Ovary (tissue), 9 donors: ENCODE results near the gene GNG7. TPM values are rescaled to one million over a fixed set of nuclear protein-coding genes. Genes with fewer than 3 reads are reported as not detected.

Experiments
- DNase-seq, 5 donors: peaks; one replicate each; pipeline ENCODE4 v3.0.0-alpha.2; 2019 to 2020
- H3K27ac ChIP-seq, 2 donors: fragments of 200-600 bp; one replicate each; pipeline versions ENCODE4 v1.5.1 to v1.8.0; 2019 to 2022
- H3K27me3 ChIP-seq: fragments of 200-600 bp; one replicate; pipeline ENCODE4 v1.8.0; 2022
- H3K36me3 ChIP-seq: fragments of 200-600 bp; sonication (generic); one replicate; pipeline ENCODE4 v1.5.1; 2019
- H3K4me1 ChIP-seq: one replicate; pipeline ENCODE4 v1.8.1; 2013; ENCODE audit warnings: mild to moderate bottlenecking, moderate library complexity; ENCODE audit not compliant: insufficient read depth
- H3K4me3 ChIP-seq: fragments of 200-600 bp; sonication (generic); one replicate; pipeline ENCODE4 v1.5.1; 2017
- H3K9me3 ChIP-seq, 2 donors: fragments of 200-600 bp in 1 of 2; sonication (generic) in 1 of 2; one replicate each; pipeline versions ENCODE4 v1.5.1 to v1.8.1; 2013 to 2019; ENCODE audit warnings: mild to moderate bottlenecking in 1 of 2, moderate library complexity in 1 of 2
- EP300 ChIP-seq: sonication (generic); formaldehyde crosslinking; IDR thresholded peaks from one replicate; pipeline ENCODE4 v1.6.1; 2017; ENCODE audit warnings: antibody characterized with exemption
- POLR2A ChIP-seq: fragments of 450-650 bp; IDR thresholded peaks from one replicate; pipeline ENCODE4 v1.6.1; 2017; ENCODE audit warnings: antibody characterized with exemption, mild to moderate bottlenecking, moderate library complexity
- whole genome bisulfite sequencing, 3 donors: extraction: QIAGEN DNeasy Blood & Tissue Kit in 1 of 3; methylation state at CpG; one replicate each; pipeline versions ENCODE4 v1.1.5 to v1.1.7; 2013 to 2017; 5-methylcytosine and 5-hydroxymethylcytosine counted together
- intact Hi-C, 4 donors: fragments of 100-400 bp; cut with DNase I; formaldehyde crosslinking; loops; one replicate each; pipeline versions ENCODE4 v1.11.0 to v1.15.1; 2022 to 2023
- polyA plus RNA-seq, 2 donors: library from polyadenylated mRNA; stranded (reverse); fragments of 200-250 nt in 1 of 2; fragments of 350-450 nt in 1 of 2; fragmentation: Illumina TruSeq in 1 of 2; extraction: RNeasy Lipid Tissue Mini Kit (QIAGEN cat#74804) in 1 of 2; gene quantifications; one replicate each; pipeline ENCODE4 v1.2.3, GENCODE V29; 2013 to 2014
- total RNA-seq, 7 donors: library from RNA; depleted of rRNA in 2 of 7; stranded (reverse); fragments of >200 nt in 2 of 7; fragmentation: NEBNext Ultra II Directional in 3 of 7; extraction: Animal tissue kit (Norgen Biotek cat#: 25700) in 3 of 7; gene quantifications; one replicate each; pipeline versions ENCODE4 v1.1.0 to v1.2.4, GENCODE V29; 2016 to 2023
- TF ChIP-seq, protein P1 (sequence below), 3 donors: fragments of 450-650 bp in 2 of 3; fragments of 200-600 bp in 1 of 3; IDR thresholded peaks; one replicate each; pipeline versions ENCODE4 v1.5.1 to v1.8.0; 2016 to 2022; ENCODE audit warnings: antibody characterized with exemption in 3 of 3, mild to moderate bottlenecking in 1 of 3
- donor health status: DM: no; HTN: no; CAD: no; lungs with moderate emphysema.
- donor health status: DM: no; HTN: no; CAD: no.
- donor health status: Bipolar disorder and iron deficiency.
- donor health status: DM: yes; HTN: yes; CAD: no.
- donor health status: DM: no; HTN: no; CAD: no.
- donor health status: DM: yes; HTN: yes; CAD: no.

GNG7 gene
- total and polyA plus RNA-seq, 9 donors, result 4.1 to 36.3 (median 15.1) TPM

DNA sequence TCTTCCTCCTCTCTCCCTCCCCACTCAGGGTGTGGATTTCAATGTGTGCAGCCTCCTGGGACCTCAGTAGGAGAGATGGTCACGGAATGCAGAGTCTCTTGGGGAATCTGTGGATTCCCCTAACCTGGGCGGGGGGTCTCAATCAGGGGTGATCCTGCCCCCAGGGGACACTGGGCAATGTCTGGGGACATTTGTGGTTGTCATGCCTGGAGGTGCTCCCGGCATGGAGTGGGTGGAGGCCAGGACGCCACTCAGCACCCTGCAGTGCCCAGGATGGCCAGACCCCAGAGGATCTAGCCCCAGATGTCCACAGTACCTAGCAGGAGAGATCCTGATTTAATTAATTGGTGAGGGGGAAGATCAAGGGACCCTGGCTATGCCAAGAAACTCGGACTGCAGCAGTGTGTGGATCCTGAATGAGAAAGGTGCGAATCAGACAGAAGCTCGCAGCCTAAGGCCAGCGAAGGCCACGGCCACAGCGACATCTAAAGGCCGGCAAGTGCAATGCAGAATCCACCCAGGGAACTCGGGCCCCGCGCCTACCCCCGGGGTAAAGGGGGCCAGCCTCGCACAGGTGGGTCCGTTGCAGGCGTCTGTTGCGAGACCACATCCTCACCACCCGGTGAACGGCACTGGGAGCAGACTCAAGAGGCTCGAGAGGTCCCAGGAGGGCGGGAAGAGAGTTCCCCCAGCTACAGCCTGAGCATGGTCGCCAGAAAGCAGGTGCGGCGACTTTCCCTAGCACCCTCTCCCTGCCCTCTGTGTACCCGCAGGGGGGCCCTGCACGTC, 88.8 kb downstream of the GNG7 start:
- Histone ChIP-seq H3K4me1 (no peaks in the 10 kb centered on the region), H3K36me3 (no peaks in the 10 kb centered on the region), H3K4me3 (no peak overlapping the region), H3K27ac (no peak overlapping the region), H3K9me3 (no peaks in the 10 kb centered on the region), H3K27me3 (no peaks in the 10 kb centered on the region)
- intact Hi-C loops, result loop anchor here in 3 of 4 donors (5.0 to 10.0 kb wide), 4 partner anchors 36 to 369 kb away; partner anchors contain the start of genes AMH (in 1 of the 3) and GADD45B (in 1 of the 3)
- peak in 1 of 5 donors; percentile 59 for DNase-seq
- TF ChIP-seq POLR2A (no peak), EP300 (no peak)
- TF ChIP-seq, protein P1, sequence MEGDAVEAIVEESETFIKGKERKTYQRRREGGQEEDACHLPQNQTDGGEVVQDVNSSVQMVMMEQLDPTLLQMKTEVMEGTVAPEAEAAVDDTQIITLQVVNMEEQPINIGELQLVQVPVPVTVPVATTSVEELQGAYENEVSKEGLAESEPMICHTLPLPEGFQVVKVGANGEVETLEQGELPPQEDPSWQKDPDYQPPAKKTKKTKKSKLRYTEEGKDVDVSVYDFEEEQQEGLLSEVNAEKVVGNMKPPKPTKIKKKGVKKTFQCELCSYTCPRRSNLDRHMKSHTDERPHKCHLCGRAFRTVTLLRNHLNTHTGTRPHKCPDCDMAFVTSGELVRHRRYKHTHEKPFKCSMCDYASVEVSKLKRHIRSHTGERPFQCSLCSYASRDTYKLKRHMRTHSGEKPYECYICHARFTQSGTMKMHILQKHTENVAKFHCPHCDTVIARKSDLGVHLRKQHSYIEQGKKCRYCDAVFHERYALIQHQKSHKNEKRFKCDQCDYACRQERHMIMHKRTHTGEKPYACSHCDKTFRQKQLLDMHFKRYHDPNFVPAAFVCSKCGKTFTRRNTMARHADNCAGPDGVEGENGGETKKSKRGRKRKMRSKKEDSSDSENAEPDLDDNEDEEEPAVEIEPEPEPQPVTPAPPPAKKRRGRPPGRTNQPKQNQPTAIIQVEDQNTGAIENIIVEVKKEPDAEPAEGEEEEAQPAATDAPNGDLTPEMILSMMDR (IDR thresholded peaks at IDR 0.05), result peak; percentile 45 to 71 (median 47)
- 22 to 24% (median 22%) methylated on average over 28 of the region's 28 CpGs for WGBS, 3 donors

DNA sequence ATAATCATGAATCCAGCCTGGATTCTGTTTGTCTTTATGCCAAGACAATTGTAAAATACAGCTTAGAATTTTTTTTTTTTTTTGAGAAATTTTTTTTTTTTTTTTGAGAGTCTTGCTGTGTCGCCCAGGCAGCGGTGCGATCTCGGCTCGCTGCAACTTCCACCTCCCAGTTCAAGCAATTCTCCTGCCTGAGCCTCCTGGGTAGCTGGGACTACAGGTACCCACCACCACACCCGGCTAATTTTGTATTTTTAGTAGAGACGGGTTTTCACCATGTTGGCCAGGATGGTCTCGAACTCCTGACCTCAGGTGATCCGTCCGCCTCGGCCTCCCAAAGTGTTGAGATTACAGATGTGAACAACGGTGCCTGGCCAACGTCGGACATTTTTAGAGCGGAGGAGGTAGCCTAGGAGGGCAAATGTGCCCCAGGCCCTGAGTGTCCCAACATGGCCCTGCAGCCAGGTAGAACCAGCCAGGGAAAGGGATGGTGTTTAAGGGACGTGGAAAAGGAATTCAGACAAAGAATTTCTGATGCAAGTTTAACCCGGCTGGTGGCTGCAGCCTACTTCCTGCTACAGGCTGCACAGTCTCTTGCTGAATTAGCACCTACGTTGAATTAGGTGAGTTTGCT, 89.8 kb downstream of the GNG7 start:
- Histone ChIP-seq H3K27ac (no peak overlapping the region), H3K9me3 (no peaks in the 10 kb centered on the region), H3K36me3 (no peaks in the 10 kb centered on the region), H3K27me3 (no peaks in the 10 kb centered on the region), H3K4me1 (no peaks in the 10 kb centered on the region), H3K4me3 (no peak overlapping the region)
- DNase-seq, result no peak
- 82 to 86% (median 85%) methylated on average over 18 of the region's 18 CpGs for WGBS, 3 donors
- TF ChIP-seq EP300 (no peak), POLR2A (no peak)
- intact Hi-C loops, result loop anchor here in 3 of 4 donors (5.0 to 10.0 kb wide), 4 partner anchors 35 to 368 kb away; partner anchors contain the start of genes AMH (in 1 of the 3) and GADD45B (in 1 of the 3)

DNA sequence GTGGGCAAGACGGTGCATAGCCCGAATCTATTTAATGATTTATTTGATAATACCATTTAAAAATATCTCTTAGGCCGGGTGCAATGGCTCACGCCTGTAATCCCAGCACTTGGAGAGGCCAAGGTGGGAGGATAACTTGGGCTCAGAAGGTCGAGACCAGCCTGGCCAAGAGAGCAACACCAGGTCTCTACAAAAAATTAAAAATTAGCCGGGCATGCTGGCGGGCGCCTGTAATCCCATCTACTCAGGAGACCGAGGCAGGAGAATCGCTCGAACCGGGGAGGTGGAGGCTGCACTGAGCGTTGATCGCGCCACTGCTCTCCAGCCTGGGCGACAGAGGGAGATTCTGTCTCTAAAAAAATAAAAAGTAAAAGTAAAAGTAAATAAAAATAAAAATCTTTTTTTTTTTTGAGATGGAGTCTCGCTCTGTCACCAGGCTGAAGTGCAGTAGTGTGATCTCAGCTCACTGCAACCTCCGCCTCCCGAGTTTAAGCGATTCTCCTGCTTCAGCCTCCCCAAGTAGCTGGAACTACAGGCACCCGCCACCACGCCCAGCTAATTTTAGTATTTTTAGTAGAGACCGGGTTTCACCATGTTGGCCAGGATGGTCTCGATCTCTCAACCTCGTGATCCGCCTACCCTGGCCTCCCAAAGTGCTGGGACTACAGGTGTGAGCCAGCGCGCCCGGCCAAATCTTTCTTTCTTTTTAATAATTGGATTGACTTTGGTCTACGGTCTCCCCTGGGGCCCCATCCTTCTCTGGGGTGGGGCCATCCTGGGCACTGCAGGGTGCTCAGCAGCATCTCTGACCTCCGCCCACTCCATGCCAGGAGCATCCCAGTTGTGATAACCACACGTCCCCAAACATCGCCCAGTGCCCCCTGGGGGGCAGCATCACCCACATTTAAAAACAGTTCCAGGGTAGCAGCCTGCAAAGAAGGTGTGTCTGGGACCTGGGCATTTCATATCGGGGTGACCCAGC, 90.7 kb downstream of the GNG7 start:
- no peak for DNase-seq
- no peak overlapping the region for H3K27ac ChIP-seq
- H3K4me3 ChIP-seq, result no peak overlapping the region
- H3K36me3 ChIP-seq, result no peaks in the 10 kb centered on the region
- TF ChIP-seq POLR2A, result no peak
- TF ChIP-seq, protein P1 (IDR thresholded peaks at IDR 0.05), result no peak
- no peak for TF ChIP-seq EP300
- 64 to 70% (median 68%) methylated on average over 34 of the region's 34 CpGs for WGBS, 3 donors
- H3K27me3 ChIP-seq, result no peaks in the 10 kb centered on the region
- H3K9me3 ChIP-seq, result no peaks in the 10 kb centered on the region
- H3K4me1 ChIP-seq, result no peaks in the 10 kb centered on the region
- intact Hi-C loops, result loop anchor here (2.0 to 10.0 kb wide), 5 partner anchors 34 to 367 kb away; partner anchors contain the start of genes AMH (in 1 of the 4) and GADD45B (in 1 of the 4)

DNA sequence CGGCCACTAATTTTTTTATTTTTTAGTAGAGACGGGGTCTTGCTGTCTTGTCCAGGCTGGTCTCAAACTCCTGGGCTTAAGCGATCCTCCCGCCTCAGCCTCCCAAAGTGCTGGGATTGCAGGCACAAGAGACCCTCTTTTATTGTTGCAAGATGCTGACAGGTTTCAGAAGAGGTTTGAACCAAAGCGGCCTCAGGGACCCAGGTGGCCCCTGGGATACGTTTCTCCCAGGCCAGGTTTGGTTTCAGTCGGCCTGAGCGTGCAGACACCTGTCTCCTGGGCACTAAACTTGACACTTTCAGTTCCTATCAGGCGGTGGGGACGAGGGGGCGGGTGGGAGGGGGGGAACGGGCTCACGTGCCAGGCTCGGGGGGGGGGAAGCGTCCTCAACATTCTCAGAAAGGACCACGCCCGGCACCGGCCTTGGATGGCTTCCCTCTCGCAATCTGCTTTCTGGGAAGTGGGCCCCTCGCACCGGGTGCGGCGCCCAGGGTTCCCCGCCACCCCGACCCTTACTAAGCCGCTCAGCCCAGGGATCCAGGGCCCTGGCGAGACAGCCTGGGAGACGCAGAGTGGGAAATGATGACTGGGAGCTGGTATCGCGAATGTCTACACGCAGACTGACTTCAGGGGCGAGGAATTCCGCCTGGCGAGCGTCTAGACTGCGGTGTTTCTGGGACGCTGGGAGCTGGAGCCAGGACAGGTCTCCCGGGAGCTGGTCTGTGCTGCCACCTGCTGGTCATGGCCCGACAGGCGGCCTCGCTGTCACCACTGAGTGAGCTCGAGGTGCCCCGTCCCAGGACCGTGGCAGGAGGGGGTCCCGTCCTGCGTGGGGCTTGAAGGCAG, 91.6 kb downstream of the GNG7 start:
- H3K4me1 ChIP-seq, result no peaks in the 10 kb centered on the region
- H3K4me3 ChIP-seq, result peak overlapping the region; percentile 44
- no peaks in the 10 kb centered on the region for H3K36me3 ChIP-seq
- peak; percentile 91 to 97 (median 95) for DNase-seq
- TF ChIP-seq POLR2A (peak; percentile 44), EP300 (peak; percentile 61)
- TF ChIP-seq, protein P1 (IDR thresholded peaks at IDR 0.05), result peak; percentile 90 to 99 (median 97)
- H3K27me3 ChIP-seq, result no peaks in the 10 kb centered on the region
- WGBS, 3 donors, result 11 to 12% (median 12%) methylated on average over 40 to 46 of the region's 46 CpGs
- H3K9me3 ChIP-seq, result no peaks in the 10 kb centered on the region
- intact Hi-C loops, result loop anchor here (2.0 to 10.0 kb wide), 5 partner anchors 34 to 366 kb away; partner anchors contain the start of genes AMH (in 1 of the 4) and GADD45B (in 1 of the 4)
- peak overlapping the region in 1 of 2 donors; percentile 48 for H3K27ac ChIP-seq
